Liver (tissue), 9 donors: ENCODE results near the gene LRRC18. TPM values are rescaled to one million over a fixed set of nuclear protein-coding genes. Genes with fewer than 3 reads are reported as not detected.

Experiments
- DNase-seq: peaks from one replicate; pipeline ENCODE4 v3.0.0-alpha.2; 2017; ENCODE audit warnings: low spot score
- H3K27ac ChIP-seq, 2 donors: one replicate each; pipeline ENCODE4 v1.7.0; 2013; ENCODE audit warnings: inconsistent platforms in 2 of 2, low read length in 2 of 2, control low read depth in 1 of 2, low read depth in 1 of 2, mild to moderate bottlenecking in 1 of 2
- H3K27me3 ChIP-seq, 4 donors: one replicate each; pipeline versions ENCODE4 v1.6.1 to v1.7.0; 2013; ENCODE audit warnings: low read length in 3 of 4, inconsistent platforms in 1 of 4, mild to moderate bottlenecking in 1 of 4, moderate library complexity in 1 of 4; ENCODE audit not compliant: control insufficient read depth in 4 of 4, insufficient read depth in 4 of 4
- H3K36me3 ChIP-seq, 4 donors: one replicate each; pipeline versions ENCODE4 v1.6.1 to v1.7.0; 2013; ENCODE audit warnings: low read length in 3 of 4, mild to moderate bottlenecking in 3 of 4, low read depth in 1 of 4, moderate library complexity in 1 of 4; ENCODE audit not compliant: control insufficient read depth in 4 of 4, insufficient read depth in 3 of 4
- H3K4me1 ChIP-seq, 4 donors: one replicate each; pipeline versions ENCODE4 v1.6.1 to v1.7.0; 2013; ENCODE audit warnings: low read length in 3 of 4, mild to moderate bottlenecking in 3 of 4, moderate library complexity in 1 of 4; ENCODE audit not compliant: control insufficient read depth in 4 of 4, insufficient read depth in 4 of 4
- H3K4me3 ChIP-seq, 3 donors: one replicate each; pipeline versions ENCODE4 v1.6.1 to v1.7.0; 2013; ENCODE audit warnings: low read length in 3 of 3, control low read depth in 1 of 3, low read depth in 1 of 3, mild to moderate bottlenecking in 1 of 3
- H3K9ac ChIP-seq, 2 donors: one replicate each; pipeline ENCODE4 v1.7.0; 2013; ENCODE audit warnings: low read length in 2 of 2, mild to moderate bottlenecking in 2 of 2, moderate library complexity in 2 of 2, control low read depth in 1 of 2, low read depth in 1 of 2
- H3K9me3 ChIP-seq, 4 donors: one replicate each; pipeline versions ENCODE4 v1.6.1 to v1.7.0; 2013; ENCODE audit warnings: low read length in 3 of 4; ENCODE audit not compliant: control insufficient read depth in 4 of 4
- ATF3 ChIP-seq: IDR thresholded peaks from 2 replicates; pipeline ENCODE4 v1.6.1; 2016; ENCODE audit warnings: antibody characterized with exemption
- CTCF ChIP-seq: fragments of 150-350 bp; IDR thresholded peaks from 2 replicates; pipeline ENCODE4 v1.5.1; 2017; ENCODE audit warnings: improper control_type of control experiment, low read depth, low read length; ENCODE audit not compliant: missing input control
- EGR1 ChIP-seq, 2 donors: IDR thresholded peaks; 2 replicates each; pipeline ENCODE4 v1.6.1; 2016 to 2018; ENCODE audit warnings: antibody characterized with exemption in 2 of 2, low read depth in 2 of 2
- FOXA1 ChIP-seq: IDR thresholded peaks from 2 replicates; pipeline ENCODE4 v1.6.1; 2016; ENCODE audit warnings: antibody characterized with exemption
- FOXA2 ChIP-seq: IDR thresholded peaks from 2 replicates; pipeline ENCODE4 v1.6.1; 2016; ENCODE audit warnings: antibody characterized with exemption
- GABPA ChIP-seq, 2 donors: IDR thresholded peaks in 1 of 2; conservative IDR thresholded peaks in 1 of 2; 2 replicates each; pipeline ENCODE4 v1.6.1; 2016; ENCODE audit warnings: antibody characterized with exemption in 2 of 2, mild to moderate bottlenecking in 1 of 2, moderate library complexity in 1 of 2
- HNF4A ChIP-seq, 2 donors: conservative IDR thresholded peaks; 2 replicates each; pipeline ENCODE4 v1.6.1; 2016; ENCODE audit warnings: antibody characterized with exemption in 2 of 2, mild to moderate bottlenecking in 2 of 2
- HNF4G ChIP-seq: IDR thresholded peaks from 2 replicates; pipeline ENCODE4 v1.6.1; 2016; ENCODE audit warnings: antibody characterized with exemption
- JUND ChIP-seq, 2 donors: IDR thresholded peaks; 2 replicates each; pipeline ENCODE4 v1.6.1; 2016; ENCODE audit warnings: antibody characterized with exemption in 2 of 2
- MAX ChIP-seq: IDR thresholded peaks from 2 replicates; pipeline ENCODE4 v1.6.1; 2016; ENCODE audit warnings: antibody characterized with exemption
- NR2F2 ChIP-seq: IDR thresholded peaks from 2 replicates; pipeline ENCODE4 v1.6.1; 2016; ENCODE audit warnings: antibody characterized with exemption
- RAD21 ChIP-seq, 2 donors: IDR thresholded peaks; 2 replicates each; pipeline ENCODE4 v1.6.1; 2016; ENCODE audit warnings: antibody characterized with exemption in 2 of 2, mild to moderate bottlenecking in 2 of 2
- REST ChIP-seq: IDR thresholded peaks from 2 replicates; pipeline ENCODE4 v1.6.1; 2016; ENCODE audit warnings: antibody characterized with exemption, mild to moderate bottlenecking
- RXRA ChIP-seq, 2 donors: IDR thresholded peaks; 2 replicates each; pipeline ENCODE4 v1.6.1; 2017 to 2018; ENCODE audit warnings: antibody characterized with exemption in 2 of 2, mild to moderate bottlenecking in 1 of 2
- YY1 ChIP-seq: IDR thresholded peaks from 2 replicates; pipeline ENCODE4 v1.6.1; 2016; ENCODE audit warnings: antibody characterized with exemption, mild to moderate bottlenecking
- ZBTB33 ChIP-seq: IDR thresholded peaks from 2 replicates; pipeline ENCODE4 v1.6.1; 2016; ENCODE audit warnings: antibody characterized with exemption
- WGBS: extraction: QIAGEN DNeasy Blood & Tissue Kit; methylation state at CpG from one replicate; pipeline ENCODE4 v1.1.7; 2013; 5-methylcytosine and 5-hydroxymethylcytosine counted together
- polyA plus RNA-seq, 2 donors: library from polyadenylated mRNA; stranded (reverse) in 1 of 2; unstranded in 1 of 2; fragments of 200-250 nt in 1 of 2; fragments of >200 nt in 1 of 2; fragmentation: Nextera tagmentation in 1 of 2; extraction: Ambion mirVana in 1 of 2; gene quantifications; one replicate each; pipeline versions ENCODE4 v1.2.1 to v1.2.3, GENCODE V29; 2013 to 2015
- total RNA-seq, 2 donors: library from RNA; depleted of rRNA; stranded (reverse); fragments of >200 nt; gene quantifications; one replicate each; pipeline ENCODE4 v1.2.3, GENCODE V29; 2014
- donor health status: healthy.
- donor health status: healthy.
- donor health status: healthy.
- donor health status: healthy.
- donor health status: healthy.

The LRRC18 gene
- total and polyA plus RNA-seq, 4 donors = not detected

- H3K9me3 ChIP-seq = no peaks in the 10 kb centered on the region
- DNase-seq = no peak
- no peaks in the 10 kb centered on the region for H3K36me3 ChIP-seq
- no peak overlapping the region for H3K9ac ChIP-seq
- peaks cover 0 to 5% (median 0%) of the 10 kb centered on the region in 4 donors for H3K27me3 ChIP-seq
- WGBS = 88% methylated on average over 4 of the region's 4 CpGs
- H3K4me3 ChIP-seq = no peak overlapping the region
- H3K4me1 ChIP-seq = no peaks in the 10 kb centered on the region
- TF ChIP-seq RXRA (IDR thresholded peaks at IDR 0.05) (no peak), HNF4A (conservative IDR thresholded peaks at IDR 0.05) (no peak), RAD21 (IDR thresholded peaks at IDR 0.05) (no peak), HNF4G (no peak), FOXA1 (no peak), YY1 (no peak), NR2F2 (no peak), FOXA2 (no peak), ZBTB33 (no peak), GABPA (IDR thresholded peaks at IDR 0.05 in 1 of 2, conservative IDR thresholded peaks at IDR 0.05 in 1 of 2) (no peak), MAX (no peak), JUND (IDR thresholded peaks at IDR 0.05) (no peak), REST (no peak), CTCF (no peak), EGR1 (IDR thresholded peaks at IDR 0.05; ENCODE audit: low read depth in 2 of 2) (no peak), ATF3 (no peak)
- H3K27ac ChIP-seq = no peak overlapping the region
Observed at GRCh38 chr10:48970654-48971053, 31.0 kb upstream of the LRRC18 start.

- Histone ChIP-seq H3K9ac (no peak overlapping the region), H3K27me3 (peaks cover 0 to 5% (median 0%) of the 10 kb centered on the region in 4 donors), H3K4me1 (no peaks in the 10 kb centered on the region), H3K36me3 (no peaks in the 10 kb centered on the region), H3K9me3 (no peaks in the 10 kb centered on the region), H3K27ac (no peak overlapping the region), H3K4me3 (no peak overlapping the region)
- TF ChIP-seq ZBTB33 (no peak), ATF3 (no peak), MAX (no peak), REST (no peak), HNF4G (no peak)
- no peak for DNase-seq
- WGBS = 92% methylated on average over 14 of the region's 14 CpGs
Observed at GRCh38 chr10:48970046-48970445, 30.4 kb upstream of the LRRC18 start.
